GM18526 (cell line): ENCODE results near the gene FAM240A.

Experiments
- POLR2A ChIP-seq: IDR thresholded peaks from 3 replicates; pipeline ENCODE4 v1.6.1; 2011; ENCODE audit not compliant: insufficient read length; ENCODE audit errors: extremely low read depth

Gene FAM240A

DNA sequence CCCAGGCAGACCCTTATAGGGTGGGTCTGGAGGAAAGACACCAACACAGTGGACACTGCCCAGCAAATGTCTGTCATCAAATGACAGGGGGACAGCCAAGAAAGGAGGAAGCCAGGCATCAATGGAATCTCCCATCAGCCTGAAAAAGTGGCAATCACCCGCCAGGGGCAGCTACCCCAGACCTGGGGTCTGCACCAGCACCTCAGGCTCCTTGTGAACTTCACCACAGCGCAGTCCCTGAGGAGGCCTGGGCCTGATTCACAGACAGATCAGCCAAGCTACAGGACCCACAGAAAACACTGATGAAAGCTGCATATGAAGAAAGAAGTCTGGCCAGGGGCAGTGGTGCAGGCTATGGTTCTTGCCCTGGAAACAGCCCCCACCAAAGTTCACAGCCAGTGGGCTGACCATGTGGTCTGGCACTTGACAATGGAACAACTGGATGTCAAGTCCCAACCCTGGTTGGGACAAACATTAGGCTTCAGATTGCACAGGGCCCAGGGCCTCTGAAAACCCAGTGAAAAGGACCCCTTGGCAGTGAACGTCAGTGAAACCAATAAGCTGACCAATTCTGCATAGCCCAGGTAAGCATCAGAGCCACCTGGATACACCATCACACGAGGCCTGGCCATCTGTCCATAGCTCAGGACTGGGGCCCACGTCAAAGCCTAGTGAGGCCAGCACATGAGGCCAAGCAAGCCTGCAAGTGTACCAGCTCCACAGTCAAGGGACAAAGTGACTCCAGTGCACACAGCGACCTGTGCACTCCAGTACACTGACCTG, 52.1 kb downstream of the FAM240A start:
- no peak for TF ChIP-seq POLR2A

DNA sequence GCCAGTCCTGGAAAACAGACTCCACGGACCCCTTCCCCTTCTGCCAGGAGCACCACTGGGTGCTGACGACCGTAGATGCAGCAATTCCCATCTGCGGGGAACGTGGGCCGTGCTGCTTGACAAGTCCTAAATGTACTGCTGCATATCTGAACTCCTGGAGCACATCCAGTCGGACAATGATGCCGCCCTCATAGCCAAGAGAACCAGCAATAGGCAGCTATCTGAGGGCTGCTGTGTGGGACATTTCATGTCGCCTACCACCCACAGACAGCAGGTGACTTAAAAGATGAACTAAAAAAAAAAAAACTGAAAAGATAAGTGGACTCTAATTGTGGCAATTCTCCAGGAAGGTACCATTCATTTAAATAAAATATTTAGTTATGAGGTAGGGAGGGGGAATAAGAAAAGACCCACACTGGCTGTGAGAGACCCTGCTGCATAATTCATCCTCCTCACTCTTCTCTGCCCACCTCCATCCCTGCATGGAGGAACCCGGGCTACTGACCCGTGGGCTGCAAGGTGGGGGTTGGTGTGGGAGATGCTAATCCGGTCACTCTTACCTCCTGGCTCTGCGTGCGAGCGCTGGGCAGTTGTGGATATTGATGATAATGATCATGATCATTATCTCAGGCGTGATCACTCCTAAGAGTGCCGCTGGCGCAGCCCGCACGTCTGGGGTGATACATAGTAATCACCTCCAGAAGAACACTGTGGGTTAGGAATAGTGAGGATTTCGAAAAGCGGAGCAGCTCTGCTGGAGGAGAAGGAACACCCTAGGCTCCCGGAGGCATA, 52.8 kb downstream of the FAM240A start:
- no peak for TF ChIP-seq POLR2A

GRCh38 chr3:46665763-46666452, 53.6 kb downstream of the FAM240A start:
- no peak for TF ChIP-seq POLR2A

- TF ChIP-seq POLR2A, result no peak
These were observed 54.1 kb downstream of the FAM240A start for GRCh38 chr3:46666453-46666845.

GRCh38 chr3:46667061-46667621, 54.8 kb downstream of the FAM240A start:
- TF ChIP-seq POLR2A, result no peak

GRCh38 chr3:46667657-46668056, 55.3 kb downstream of the FAM240A start:
- TF ChIP-seq POLR2A, result no peak

DNA sequence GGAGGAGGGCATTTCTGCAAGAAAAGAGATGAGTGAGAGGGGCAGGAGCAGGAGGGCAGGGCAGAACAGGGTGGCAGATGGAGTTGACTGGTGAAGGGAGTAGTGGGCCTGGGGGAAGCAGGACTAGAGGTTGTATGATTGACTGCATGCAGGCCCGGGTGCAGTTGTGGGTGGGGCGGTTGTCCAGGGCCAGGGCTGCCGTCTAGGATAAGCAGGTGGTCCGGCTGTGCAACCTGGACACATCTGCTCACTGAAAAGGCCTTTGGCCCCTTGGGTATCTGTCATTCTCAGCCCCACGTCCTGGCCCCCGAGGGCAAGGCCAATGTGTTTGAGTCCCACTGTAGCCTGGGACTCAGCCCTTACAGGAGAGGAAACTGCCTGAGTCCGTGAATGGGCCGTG, 55.8 kb downstream of the FAM240A start:
- no peak for TF ChIP-seq POLR2A

DNA sequence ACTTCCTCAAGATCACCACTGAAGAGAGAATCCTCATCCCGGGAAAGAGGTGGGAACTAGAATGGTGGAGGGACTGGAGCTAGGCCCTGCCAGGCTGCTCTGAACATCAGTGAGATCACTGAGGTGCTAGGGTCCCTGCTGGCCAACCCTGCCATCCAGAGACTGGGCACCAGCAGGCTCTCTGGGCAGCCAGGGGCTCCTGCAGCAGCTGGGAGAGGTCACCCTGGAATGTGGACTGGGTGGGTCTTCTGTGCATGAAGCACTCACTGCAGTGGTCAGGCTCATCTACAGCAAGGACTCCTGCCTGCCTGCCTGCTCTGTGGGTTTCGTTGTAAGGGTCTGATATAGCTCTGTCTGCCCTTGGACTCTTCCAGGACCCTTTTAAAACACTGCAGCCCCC, 56.3 kb downstream of the FAM240A start:
- no peak for TF ChIP-seq POLR2A

DNA sequence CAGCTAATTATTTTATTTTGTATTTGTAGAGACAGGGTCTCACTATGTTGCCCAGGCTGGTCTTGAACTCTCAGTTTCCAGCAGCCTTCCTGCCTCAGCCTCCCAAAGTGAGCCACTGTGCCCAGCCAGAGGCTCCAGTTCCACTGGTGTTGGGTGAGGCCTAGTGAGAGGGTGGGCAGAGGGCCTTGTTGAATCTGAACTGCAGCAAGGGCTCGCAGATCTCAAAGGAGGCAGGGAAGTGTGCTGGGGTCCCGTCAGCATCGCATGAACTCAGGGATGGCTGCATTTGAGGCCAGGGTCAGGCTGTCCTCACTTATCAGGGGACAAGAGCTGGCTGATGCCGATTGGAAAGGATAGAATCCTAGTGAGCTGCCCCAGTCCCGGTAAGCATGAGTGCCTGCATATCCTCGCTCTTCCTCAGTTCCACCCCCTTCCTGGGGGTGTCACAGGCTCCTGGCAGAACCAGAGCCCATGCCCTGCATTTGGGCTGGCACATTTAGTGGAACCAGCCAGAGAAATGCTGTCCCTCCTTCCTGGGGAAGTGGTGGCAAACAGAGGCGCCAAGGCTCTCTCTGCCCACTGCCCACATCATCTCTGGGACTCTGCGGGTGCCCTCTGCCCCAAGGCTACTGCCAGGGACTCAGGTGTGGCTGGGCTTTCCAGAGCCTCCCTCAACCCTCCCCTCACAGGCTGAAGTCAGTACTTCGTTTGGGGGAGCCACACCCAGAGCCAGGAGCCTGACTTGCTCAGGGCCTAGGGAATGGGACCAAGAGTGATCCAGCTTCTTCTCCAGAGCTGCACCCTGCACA, 57.1 kb downstream of the FAM240A start:
- TF ChIP-seq POLR2A, result no peak

- TF ChIP-seq POLR2A, result no peak
These were observed 57.9 kb downstream of the FAM240A start for GRCh38 chr3:46670000-46670890.

DNA sequence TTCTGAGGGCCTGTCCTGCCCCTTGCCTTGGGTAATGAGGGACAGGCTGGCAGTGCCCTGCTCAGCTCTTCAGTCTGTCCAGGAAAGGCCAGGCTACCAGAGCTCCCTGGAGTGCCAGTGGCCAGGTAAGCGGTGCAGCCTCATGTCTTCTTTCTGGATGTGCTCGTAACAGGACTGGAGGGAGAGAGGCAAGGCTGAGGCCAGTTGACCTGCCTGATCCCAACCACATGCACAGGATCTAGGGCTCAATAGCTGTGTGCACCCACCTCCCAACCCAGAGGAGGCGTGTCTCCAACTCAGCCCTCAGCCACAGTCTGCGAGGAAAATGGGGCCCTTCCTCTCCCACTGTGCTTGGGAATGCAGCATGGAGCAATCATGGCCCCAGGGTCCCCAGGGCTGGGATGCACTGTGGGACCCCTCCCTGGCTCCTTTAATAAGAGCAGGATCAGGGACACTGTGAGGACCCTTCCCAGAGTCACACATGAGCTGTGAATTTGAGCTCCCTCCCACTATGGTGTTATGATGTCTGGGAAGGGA, 58.6 kb downstream of the FAM240A start:
- TF ChIP-seq POLR2A, result no peak

DNA sequence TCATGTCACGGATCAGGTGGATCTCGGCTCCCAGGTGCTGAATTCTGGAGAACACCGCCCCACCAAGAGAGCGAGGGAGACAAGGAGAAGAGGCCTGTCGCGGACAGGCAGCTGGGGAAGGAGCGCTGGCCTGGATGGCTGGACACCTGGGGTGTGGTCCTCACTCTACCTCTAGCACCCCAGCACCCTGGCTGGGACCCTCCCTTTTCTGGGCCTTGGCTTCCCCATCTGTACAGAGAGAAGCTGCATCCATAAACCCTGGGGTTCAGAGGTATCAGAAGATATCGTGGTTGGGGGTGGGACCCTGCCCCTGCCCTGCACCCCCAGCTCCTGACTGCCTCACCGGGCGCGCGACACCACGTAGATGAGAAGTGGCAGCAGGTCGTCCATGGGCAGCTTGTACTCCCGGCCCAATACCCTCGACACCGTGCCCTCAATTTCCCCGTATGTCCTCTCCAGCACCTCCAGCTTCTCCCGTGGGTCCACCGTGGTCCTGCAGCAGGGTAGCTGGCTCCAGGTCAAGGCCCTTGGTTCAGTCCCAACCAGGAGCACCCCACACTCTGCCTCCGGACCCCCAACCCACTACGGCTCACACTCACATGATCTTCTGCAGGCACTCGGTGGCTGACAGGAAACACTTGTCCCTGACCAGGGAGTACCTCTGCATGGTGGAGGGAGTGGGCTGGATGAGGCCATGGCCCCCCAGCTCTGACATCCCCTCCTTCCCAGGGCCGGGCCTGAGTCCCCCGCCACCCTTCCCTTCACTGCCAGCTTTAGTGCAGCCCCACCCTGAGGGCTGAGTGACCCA, 59.4 kb downstream of the FAM240A start:
- no peak for TF ChIP-seq POLR2A

GRCh38 chr3:46672349-46672695, 60.0 kb downstream of the FAM240A start:
- no peak for TF ChIP-seq POLR2A
